Endothelial cell of hepatic sinusoid (primary cell): Measurements from ENCODE around the gene IGFBP6.

Experiments
- in situ Hi-C: cut with HindIII; loops from 2 replicates; pipeline ENCODE4 v1.10.0; 2017; ENCODE audit warnings: low sequenced_read_pairs

Gene IGFBP6

DNA sequence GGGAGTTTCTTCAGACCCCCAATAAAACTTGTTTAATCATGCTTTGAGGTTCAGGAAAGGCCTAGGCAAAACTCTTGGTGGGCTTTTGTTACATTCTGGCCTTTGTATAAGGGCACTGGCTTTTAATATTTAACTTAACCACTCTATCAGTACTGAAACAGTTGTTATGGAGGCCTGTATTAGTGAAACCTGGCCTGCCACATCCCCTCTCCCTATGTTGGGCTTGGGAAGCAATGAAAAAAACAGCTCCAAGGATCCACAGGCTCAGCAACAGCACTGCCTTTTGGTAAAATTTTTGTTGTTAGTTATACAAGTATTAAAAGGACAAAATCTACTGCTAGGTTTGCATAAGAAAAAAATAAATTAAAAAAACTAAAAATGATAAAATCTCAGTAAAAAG is 16.5 kb downstream of the IGFBP6 start:
- in situ Hi-C loops, result no loop called here

DNA sequence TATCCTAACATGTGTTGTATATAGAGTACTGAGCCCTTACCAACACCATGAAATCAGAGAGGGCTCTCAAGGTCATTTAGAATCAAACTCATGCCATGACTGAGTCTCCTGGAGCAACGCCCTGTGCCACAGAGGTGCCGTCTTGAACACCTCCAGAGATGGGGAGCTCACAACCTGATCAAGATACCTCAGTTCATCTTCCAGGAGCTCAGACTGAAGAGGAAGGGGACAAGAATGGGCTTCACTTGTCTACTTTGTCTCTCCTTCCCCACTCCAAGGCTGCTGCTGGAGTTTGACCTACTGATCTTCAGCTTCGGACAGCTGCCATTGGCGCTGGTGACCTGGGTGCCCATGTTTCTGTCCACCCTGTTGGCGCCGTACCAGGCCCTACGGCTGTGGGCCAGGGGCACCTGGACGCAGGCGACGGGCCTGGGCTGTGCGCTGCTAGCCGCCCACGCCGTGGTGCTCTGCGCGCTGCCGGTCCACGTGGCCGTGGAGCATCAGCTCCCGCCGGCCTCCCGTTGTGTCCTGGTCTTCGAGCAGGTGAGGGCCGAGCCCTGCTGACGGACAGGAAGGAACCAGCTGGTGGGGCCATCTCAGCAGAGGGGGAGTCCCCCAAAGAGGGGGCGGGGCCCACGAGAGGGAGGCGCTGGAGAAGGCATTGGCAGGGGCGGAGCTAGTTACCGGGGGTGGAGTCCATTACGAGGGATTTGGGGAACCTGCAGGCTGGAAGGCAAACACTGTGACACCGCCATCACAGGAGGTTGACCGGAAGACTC is 17.8 kb downstream of the IGFBP6 start:
- in situ Hi-C loops, result no loop called here

DNA sequence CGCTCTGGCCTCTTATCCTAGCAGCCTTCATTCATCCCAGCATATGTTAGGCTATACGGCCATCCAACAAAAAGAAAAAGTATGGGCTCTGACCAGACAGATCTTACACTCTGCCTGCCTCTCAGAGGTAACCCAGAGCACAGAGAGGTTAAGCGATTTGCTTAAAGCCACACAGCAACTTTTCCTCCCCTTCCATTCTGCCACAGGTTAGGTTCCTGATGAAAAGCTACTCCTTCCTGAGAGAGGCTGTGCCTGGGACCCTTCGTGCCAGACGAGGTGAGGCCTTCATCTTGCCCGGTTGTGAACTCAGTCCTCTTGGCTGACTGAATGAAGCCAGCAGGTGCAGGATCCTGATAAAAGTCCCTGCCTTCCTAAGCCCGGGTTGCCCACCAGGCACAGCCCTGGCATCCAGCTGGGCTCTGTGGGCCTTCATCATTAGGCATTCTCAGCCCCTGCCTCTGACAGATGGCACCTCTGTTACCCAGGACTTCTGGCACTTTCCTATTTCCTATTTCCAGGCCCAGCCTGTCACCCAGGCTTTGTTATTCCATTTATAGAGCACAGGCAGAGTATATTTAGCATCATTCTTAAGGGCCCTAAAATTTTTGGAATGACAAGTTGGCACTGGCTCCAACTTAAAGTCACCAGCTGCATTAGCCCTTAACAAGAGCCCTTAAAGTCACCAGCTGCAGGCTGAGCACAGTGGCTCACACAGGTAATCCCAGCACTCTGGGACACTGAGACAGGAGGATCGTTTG is 18.6 kb downstream of the IGFBP6 start:
- in situ Hi-C loops, result no loop called here

DNA sequence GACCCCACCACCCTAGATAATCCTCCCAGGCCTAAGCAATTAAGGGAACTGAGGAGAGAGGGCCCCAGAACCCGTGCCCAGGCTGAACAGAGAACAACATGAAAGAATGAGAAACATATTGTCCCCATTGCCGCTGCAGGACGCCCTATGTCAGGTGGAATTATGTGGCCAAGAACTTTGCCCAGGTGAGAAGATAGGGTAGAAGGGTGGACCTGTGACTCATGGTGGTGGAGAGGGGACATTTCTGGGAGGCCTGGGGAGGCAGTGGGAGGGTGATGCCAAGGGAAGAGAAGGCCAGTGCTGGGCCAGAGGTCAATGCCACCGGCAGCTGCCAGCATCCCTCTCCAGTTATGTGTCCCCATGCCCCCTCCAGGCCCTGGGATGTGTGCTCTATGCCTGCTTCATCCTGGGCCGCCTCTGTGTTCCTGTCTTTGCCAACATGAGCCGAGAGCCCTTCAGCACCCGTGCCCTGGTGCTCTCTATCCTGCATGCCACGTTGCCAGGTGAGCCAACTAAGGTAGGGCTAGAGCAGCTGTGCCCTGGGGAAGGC is 21.4 kb downstream of the IGFBP6 start:
- in situ Hi-C loops, result no loop called here

DNA sequence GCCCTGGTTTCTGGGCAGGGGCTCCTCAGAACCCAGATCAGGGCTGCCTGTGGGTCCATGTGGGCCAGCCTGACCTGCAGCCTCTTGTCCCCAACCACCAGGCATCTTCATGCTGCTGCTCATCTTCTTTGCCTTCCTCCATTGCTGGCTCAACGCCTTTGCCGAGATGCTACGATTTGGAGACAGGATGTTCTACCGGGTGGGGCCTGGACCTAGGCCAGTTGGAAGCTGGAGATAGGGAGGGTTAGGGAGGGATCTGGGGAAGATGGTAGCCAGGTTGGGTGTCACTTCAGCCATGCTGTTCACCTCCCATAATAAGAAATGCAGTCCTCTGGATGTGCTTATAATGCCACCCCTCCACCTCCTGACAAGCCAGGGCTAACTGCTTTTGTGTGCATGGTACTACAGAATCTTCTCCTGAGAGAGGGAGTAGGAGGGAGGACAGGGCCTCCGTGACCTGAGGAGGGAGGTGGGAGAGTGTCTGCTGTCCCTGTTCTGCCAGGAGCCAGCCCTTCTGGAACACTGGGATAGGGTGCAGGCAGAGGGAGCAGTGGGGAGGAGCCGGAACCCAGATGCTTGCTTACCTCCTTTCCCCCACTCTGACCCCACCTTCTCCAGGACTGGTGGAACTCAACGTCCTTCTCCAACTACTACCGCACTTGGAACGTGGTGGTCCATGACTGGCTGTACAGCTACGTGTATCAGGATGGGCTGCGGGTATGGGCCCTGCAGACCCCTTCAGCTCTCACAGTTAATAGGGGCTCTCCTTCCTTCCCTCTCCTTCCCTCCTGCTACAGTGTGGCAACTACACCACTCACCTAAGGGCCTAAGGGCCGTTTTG is 23.4 kb downstream of the IGFBP6 start:
- in situ Hi-C loops, result no loop called here

DNA sequence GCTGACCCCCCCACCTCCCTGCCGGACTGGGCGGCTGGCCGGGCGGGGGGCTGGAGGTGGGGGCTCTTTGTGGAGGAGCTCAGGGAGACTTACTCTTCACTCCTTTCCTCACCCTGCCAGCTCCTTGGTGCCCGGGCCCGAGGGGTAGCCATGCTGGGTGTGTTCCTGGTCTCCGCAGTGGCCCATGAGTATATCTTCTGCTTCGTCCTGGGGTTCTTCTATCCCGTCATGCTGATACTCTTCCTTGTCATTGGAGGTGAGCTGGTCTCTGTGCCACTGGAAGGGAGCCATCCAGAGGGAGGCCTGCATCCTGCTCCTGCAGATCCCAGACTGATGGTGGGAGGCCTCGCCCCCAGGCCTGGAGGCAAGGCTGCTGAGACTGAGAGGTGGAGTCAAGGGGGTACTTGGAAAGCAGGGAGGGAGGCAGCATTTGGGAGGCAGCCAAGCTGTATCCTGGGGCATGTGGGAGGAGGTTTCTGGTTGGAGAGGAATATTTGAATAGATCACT is 25.5 kb downstream of the IGFBP6 start:
- in situ Hi-C loops, result no loop called here

DNA sequence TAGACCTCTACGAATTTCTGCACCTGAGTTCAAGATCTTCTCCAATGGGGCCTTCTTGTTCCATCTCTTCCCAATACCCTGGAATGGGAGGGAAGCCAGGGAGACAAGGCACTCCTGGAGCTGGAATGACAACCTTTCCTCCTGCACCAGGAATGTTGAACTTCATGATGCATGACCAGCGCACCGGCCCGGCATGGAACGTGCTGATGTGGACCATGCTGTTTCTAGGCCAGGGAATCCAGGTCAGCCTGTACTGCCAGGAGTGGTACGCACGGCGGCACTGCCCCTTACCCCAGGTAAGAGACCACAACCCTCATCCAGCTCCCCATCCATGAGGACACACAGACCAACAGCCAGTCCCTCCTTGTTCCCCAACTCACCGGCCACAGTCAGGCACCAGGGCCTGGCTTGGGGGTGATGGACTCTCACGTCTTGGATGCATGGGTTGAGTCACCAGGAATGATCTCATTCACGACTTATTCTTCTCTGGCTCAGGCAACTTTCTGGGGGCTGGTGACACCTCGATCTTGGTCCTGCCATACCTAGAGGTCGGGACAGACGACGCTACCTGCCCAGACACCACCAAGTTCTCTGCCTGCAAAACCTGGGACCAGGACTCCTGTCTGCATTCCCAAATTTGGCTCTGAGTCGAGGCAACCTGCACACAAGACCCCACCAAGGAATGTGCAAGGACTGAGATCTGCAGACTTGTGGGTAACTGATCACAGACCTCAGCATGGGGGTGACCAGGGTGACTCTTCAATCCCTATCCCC is 26.3 kb downstream of the IGFBP6 start:
- in situ Hi-C loops, result no loop called here

DNA sequence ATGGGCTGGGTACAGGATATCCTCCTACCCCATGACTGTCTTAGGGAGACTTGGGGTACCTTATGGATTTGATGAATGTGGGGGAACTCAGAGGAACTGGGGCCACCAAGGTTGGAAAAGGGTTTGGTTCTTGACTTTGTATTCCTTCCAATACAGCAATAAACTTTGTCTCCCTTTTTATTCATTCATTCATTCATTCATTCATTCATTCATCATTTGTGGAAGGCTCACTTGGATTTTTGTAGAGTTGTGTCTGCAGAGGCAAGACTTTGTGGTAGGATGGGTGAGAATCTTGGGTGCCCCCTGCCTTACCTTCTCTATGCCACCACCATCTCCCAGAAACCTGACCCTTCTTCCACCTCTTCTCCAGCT is 26.9 kb downstream of the IGFBP6 start:
- in situ Hi-C loops, result no loop called here

DNA sequence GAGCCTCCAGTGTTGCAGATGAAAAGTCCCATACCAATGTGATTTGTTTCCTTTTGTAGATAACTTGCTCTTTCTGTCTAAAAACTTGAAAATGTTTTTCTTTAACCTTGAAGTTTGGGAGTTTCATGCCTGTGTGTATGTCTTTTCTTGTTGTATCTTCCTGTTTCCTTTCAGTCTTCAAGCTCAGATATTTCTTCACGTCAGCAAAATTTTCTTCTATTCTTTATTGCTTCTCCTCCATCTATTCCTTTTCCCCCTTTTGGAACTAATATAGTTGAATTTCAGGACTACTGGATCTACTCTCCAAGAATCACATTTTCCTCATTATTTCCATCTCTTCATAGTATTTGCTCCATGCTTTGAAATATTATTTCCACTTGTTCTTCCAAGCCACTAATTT is 29.7 kb downstream of the IGFBP6 start:
- in situ Hi-C loops, result no loop called here

DNA sequence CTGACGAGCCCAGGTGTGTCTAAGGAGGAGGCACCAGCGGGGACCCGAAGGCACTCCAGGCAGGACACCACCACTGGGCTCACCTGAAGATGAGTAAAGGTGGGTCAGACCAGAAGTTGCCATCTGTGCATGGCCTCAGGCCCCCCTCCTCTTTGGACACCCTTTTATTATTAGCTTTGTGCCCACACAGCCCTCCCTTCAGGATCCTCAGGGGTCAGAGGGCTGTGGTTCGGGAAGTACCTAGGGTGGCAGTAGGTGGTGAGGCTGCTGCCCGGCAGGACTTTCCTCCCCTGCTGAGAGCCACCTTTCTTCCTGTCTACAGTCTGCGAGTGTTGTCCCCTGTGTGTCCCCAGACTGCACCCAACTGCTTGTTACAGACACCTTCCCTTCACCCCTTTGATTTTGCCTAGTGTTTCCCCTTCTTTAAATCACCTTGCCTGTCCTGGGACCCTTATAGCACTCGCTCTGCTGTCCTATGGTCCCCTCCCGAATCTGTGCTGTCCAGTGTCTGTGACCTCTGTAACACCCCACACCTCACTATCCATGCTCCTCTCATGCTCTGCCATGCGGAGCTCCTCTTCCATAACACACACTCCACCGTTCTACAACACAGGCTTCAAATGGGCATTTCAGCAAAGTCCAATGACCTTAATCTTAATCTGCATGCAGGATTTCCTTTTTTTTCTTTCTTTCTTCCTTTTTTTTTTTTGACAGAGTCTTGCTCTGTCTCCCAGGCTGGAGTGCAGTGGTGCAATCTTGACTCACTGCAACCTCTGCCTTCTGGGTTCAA is 31.5 kb downstream of the IGFBP6 start:
- in situ Hi-C loops, result no loop called here

DNA sequence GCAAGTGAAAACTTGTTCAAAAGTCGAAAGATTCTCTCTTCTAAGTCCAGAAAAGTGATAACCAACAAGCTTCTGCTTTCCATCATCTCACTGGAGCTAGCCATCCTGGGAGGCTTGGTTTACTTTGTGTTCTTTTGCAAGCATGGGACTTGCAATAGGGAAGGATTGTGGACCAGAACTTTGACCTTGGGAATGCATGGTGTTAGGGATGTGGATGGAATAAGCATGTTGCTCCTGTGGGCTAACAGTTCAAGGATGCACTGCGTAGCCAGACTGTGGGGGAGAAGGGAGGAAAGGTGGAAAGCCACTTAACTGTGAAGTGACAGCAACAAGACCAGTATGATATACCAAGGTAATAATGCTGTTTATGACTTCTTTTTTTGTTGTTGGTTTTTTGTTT is 34.4 kb downstream of the IGFBP6 start:
- in situ Hi-C loops, result loop anchor here (10.0 kb wide), 1 partner anchor 53 kb away; the partner anchor contains the start of genes CSAD and ZNF740

DNA sequence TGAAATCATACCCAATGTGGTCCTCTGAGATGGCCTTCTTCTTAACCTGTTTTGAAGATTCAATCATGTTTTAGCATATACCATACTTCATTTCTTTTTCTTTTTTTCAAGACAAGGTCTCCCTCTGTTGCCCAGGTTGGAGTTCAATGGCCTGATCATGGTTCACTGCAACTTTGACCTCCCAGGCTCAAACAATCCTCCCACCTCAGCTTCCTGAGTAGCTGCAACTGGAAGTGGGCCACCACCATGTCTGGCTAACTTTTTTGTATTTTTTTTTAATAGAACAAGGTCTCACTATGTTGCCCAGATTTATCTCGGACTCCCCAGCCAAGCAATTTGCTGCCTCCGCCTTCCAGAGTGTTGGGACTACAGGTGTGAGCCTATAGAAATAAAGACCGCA is 36.3 kb downstream of the IGFBP6 start:
- in situ Hi-C loops, result loop anchor here (10.0 kb wide), 1 partner anchor 51 kb away; the partner anchor contains the start of genes CSAD and ZNF740

DNA sequence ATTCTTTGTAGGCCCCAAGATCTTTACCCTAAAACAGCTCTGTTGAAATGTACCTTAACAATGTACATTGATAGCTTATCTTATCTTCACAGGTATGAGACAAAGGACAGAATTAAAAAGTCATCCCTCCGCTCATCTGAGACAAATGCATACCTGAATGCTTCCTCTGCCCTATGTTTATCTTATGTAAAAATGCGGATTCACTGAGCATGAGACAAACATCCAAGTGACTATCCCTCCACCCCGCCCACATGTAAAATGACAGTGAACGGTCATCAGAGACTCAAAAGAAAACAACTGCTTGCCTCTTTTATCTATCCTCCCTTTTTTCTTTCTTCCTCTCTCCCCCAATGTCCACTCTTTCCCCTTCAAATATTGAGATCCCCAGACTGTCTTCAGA is 45.9 kb downstream of the IGFBP6 start:
- in situ Hi-C loops, result no loop called here

DNA sequence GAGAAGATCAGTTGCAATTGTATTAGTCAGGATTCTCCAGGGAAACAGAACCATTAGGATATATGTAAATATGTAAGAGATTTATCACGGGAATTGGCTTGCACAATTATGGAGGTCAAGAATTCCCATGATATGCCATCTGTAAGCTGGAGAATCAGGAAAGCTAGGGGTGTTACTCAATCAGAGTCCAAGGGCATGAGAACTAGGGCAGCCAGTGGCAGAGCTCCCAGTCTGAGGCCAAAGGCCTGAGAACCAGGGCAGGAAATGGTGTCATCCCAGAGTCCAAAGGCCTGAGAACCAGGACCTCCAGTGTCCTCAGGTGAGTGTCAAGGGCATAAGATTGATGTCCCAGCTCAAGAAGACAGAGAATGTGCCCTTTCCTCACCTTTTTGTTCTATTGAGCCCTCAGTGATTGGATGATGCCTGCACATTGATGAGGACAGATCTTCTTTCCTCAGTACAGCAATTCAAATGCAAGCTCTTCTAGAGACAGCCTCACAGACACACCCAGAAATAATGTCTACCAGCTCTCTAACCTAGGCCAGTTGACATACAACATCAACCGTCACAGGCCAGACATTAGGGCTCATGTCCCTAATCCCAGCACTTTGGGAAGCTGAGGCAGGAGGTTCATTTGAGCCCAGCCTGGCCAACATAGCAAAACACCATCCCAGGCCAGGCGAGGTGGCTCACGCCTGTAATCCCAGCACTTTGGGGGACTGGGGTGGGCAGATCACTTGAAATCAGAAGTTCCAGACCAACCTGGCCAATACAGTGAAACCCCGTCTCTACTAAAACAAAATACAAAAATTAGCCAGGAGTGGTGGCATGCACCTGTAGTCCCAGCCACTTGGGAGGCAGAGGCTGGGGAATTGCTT is 48.2 kb downstream of the IGFBP6 start:
- in situ Hi-C loops, result no loop called here

DNA sequence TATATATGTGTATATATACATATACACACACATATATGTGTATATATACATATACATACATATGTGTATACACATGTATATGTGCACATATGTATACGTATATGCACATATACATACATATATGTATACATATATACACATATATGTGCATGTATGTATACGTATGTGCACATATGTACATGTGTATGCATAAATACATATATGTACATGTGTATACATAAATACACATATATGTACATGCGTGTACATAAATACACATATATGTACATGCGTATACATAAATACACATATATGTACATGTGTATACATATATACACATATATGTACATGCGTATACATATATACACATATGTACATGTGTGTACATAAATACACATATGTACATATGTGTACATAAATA is 49.7 kb downstream of the IGFBP6 start:
- in situ Hi-C loops, result no loop called here

DNA sequence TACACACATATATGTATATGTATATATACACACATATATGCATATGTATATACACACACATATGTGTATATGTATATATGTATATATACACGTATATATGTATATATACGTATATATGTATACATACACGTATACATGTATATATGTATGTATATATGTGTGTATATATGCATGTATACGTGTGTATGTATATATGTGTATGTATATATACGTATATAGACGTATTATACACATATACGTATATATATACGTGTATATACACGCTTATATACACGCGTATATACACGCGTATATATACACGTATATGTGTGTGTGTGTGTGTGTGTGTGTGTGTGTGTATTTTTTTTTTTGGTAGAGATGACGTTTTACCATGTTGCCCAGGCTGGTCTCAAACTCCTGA is 50.2 kb downstream of the IGFBP6 start:
- in situ Hi-C loops, result no loop called here

DNA sequence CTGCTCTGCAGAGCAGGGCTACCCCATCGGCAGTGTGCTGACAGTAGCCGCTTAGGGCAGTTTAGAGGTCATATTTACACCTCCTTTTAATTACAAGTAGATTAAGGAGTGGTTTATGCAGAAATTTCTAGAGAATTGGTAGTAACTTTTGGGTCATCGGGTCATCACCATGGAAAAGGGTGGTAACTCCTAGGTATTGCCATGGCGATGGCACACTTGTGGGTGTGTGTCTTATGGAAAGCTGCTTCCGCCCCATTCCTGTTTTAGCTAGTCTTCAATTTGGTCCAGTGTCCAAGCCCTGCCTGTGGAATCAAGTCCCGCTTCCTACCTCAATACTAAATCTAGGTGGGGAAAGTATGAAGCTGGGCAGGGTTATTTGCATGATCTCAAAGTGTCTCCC is 53.6 kb downstream of the IGFBP6 start:
- in situ Hi-C loops, result no loop called here
